B cell (primary cell): ENCODE results near the gene PNPLA1. TPM values are rescaled to one million over a fixed set of nuclear protein-coding genes. Genes with fewer than 3 reads are reported as not detected.

ENCODE experiments used
- ATAC-seq: fragments of 200-7000 bp; cut with Tn5 transposase; one replicate; pipeline ENCODE4 v1.10.0; 2021; ENCODE audit warnings: low read depth, mild to moderate bottlenecking, moderate number of reproducible peaks, moderate library complexity
- CTCF ChIA-PET: fragments of 350-600 bp; sonication (Branson Sonifier 250); formaldehyde crosslinking; loops from one replicate; lab custom pipeline; 2021; ENCODE audit warnings: antibody characterized with exemption, inconsistent platforms; lab: Charles Lee
- POLR2A ChIA-PET: fragments of 350-600 bp; sonication (Branson Sonifier 250); formaldehyde crosslinking; loops from one replicate; lab custom pipeline; 2021; ENCODE audit warnings: antibody characterized with exemption; lab: Charles Lee
- DNase-seq: peaks from one replicate; pipeline ENCODE4 v3.0.0; 2013
- H2AFZ ChIP-seq: 2 replicates; pipeline ENCODE4 v1.6.1; 2012; ENCODE audit warnings: mild to moderate bottlenecking, low read depth, low read length; ENCODE audit not compliant: insufficient read depth, poor library complexity, severe bottlenecking
- H3K27ac ChIP-seq, 2 donors: 1 replicate in 1 of 2; 2 replicates in 1 of 2; pipeline ENCODE4 v1.5.1; 2012 to 2013; ENCODE audit warnings: low read length in 2 of 2, mild to moderate bottlenecking in 2 of 2, moderate library complexity in 1 of 2
- H3K27me3 ChIP-seq, 4 experiments: fragments of 200-600 bp in 1 of 4; sonication (generic) in 1 of 4; replicated peaks in 1 of 4; 1 replicate in 2 of 4; 2 replicates in 2 of 4; pipeline versions ENCODE4 v1.6.1 to v1.7.0; 2013 to 2016; ENCODE audit warnings: low read length in 3 of 4, mild to moderate bottlenecking in 2 of 4, mixed read lengths in 1 of 4, moderate library complexity in 1 of 4; ENCODE audit not compliant: insufficient read depth in 4 of 4, control insufficient read depth in 3 of 4; ENCODE audit errors: control extremely low read depth in 1 of 4
- H3K36me3 ChIP-seq, 2 experiments: replicated peaks in 1 of 2; 1 replicate in 1 of 2; 2 replicates in 1 of 2; pipeline versions ENCODE4 v1.6.1 to v1.7.1; 2013; ENCODE audit warnings: low read length in 1 of 2; ENCODE audit not compliant: insufficient read depth in 2 of 2, control insufficient read depth in 1 of 2; ENCODE audit errors: control extremely low read depth in 1 of 2, extremely low read depth in 1 of 2
- H3K4me1 ChIP-seq, 2 donors: fragments of 200-600 bp in 1 of 2; sonication (generic) in 1 of 2; 1 replicate in 1 of 2; 2 replicates in 1 of 2; pipeline versions ENCODE4 v1.5.1 to v1.6.1; 2013 to 2017; ENCODE audit warnings: low read length in 2 of 2; ENCODE audit not compliant: control insufficient read depth in 2 of 2, insufficient read depth in 2 of 2
- H3K4me2 ChIP-seq: replicated peaks from 2 replicates; pipeline ENCODE3; 2012; ENCODE audit warnings: mild to moderate bottlenecking, low read depth, low read length; ENCODE audit not compliant: poor library complexity, severe bottlenecking
- H3K4me3 ChIP-seq, 5 experiments: fragments of 200-600 bp in 1 of 5; sonication (generic) in 1 of 5; 1 replicate in 3 of 5; 2 replicates in 2 of 5; pipeline versions ENCODE4 v1.5.1 to v1.7.0; 2011 to 2016; ENCODE audit warnings: low read length in 4 of 5, mild to moderate bottlenecking in 4 of 5, low read depth in 2 of 5, control low read depth in 1 of 5, moderate library complexity in 1 of 5; ENCODE audit not compliant: insufficient read depth in 1 of 5; ENCODE audit errors: control extremely low read depth in 1 of 5, extremely low read depth in 1 of 5
- H3K79me2 ChIP-seq: fragments of 200-600 bp; sonication (generic); one replicate; pipeline ENCODE4 v1.6.0; 2016; ENCODE audit warnings: low read length; ENCODE audit not compliant: control insufficient read depth, insufficient read depth
- H3K9ac ChIP-seq: fragments of 200-600 bp; sonication (generic); 2 replicates; pipeline ENCODE4 v1.6.1; 2017; ENCODE audit warnings: mild to moderate bottlenecking, low read length, moderate library complexity
- H3K9me3 ChIP-seq, 3 donors: one replicate each; pipeline versions ENCODE4 v1.6.1 to v1.7.1; 2013; ENCODE audit warnings: low read length in 2 of 3; ENCODE audit not compliant: control insufficient read depth in 2 of 3, insufficient read depth in 1 of 3; ENCODE audit errors: control extremely low read depth in 1 of 3
- H4K20me1 ChIP-seq: 2 replicates; pipeline ENCODE4 v1.6.0; 2012; ENCODE audit warnings: mild to moderate bottlenecking, low read length; ENCODE audit not compliant: insufficient read depth, control insufficient read depth, poor library complexity, severe bottlenecking
- H3K27ac Mint-ChIP-seq: one replicate; pipeline ENCODE4 v1.8.0; 2021; ENCODE audit warnings: mixed read lengths
- H3K27me3 Mint-ChIP-seq: one replicate; pipeline ENCODE4 v1.8.0; 2021; ENCODE audit warnings: mixed read lengths
- H3K4me1 Mint-ChIP-seq: one replicate; pipeline ENCODE4 v1.8.0; 2021; ENCODE audit warnings: mixed read lengths
- H3K4me3 Mint-ChIP-seq: one replicate; pipeline ENCODE4 v1.8.0; 2021; ENCODE audit warnings: mixed read lengths
- H3K9me3 Mint-ChIP-seq: one replicate; pipeline ENCODE4 v1.8.0; 2022; ENCODE audit warnings: mixed read lengths; ENCODE audit not compliant: insufficient read depth
- CTCF ChIP-seq: fragments of 200-600 bp; IDR thresholded peaks from one replicate; pipeline ENCODE4 v1.8.0; 2022; ENCODE audit warnings: antibody characterized with exemption, mild to moderate bottlenecking
- EZH2 ChIP-seq: IDR thresholded peaks from 2 replicates; pipeline ENCODE4 v1.6.1; 2012; ENCODE audit warnings: borderline replicate concordance, low read depth, mild to moderate bottlenecking, moderate library complexity, low read length; ENCODE audit not compliant: insufficient read depth, poor library complexity, severe bottlenecking
- WGBS: methylation state at CpG from one replicate; pipeline ENCODE4 v1.1.5; 2013; ENCODE audit warnings: missing lambda C conversion rate; ENCODE audit not compliant: insufficient coverage; 5-methylcytosine and 5-hydroxymethylcytosine counted together
- intact Hi-C: fragments of 100-400 bp; cut with micrococcal nuclease; formaldehyde crosslinking; loops from one replicate; pipeline ENCODE4 v1.10.0; 2022
- polyA plus RNA-seq: library from polyadenylated mRNA; depleted of rRNA; stranded (reverse); fragments of >200 nt; gene quantifications from 2 replicates; pipeline ENCODE4 v1.2.3, GENCODE V29; 2012
- total RNA-seq, 2 donors: library from RNA; stranded (reverse); fragments of 120-200 nt in 1 of 2; gene quantifications; 1 replicate in 1 of 2; 2 replicates in 1 of 2; pipeline versions ENCODE4 v1.2.3 to v1.2.4, GENCODE V29; 2013 to 2022

PNPLA1 gene
- total and polyA plus RNA-seq, 2 donors (not counting 1 experiment from before 2014, with no cell fraction given), result 0.12 TPM; not detected in 1

DNA sequence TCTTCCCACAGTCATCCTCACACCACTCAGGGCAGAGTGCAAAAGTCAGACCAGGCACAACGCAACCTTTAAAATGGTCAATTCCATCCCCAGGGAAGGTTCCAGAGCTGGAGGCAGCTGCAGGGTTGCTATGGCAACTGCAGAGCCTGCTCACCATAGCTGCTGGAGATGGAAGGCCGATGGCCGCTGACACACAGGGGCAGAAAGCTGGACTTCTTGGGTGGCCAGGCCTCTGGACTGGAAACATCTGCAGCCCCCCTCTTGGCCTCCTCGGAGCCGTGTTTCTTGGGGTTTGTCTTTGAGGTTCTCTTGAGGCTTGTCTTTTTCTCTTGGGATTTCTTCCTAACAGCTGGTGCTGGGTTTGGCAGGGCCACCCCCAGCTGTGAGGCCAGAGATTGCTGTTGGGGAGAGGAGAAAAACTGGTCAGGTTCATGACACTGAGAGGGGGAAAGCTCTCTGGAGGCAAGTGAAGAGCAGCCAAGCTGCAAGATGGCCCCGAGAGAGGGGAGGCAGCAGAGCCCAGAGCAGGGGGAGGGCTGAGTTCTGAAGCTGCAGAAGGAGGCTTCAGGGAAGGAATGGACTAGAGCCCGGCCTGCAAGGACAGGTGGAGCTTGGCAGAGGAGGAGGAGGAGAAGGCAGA is 56.6 kb downstream of the PNPLA1 start:
- peaks cover 11% of the 10 kb centered on the region for H3K27me3 Mint-ChIP-seq
- Histone ChIP-seq H3K79me2 (no peaks in the 10 kb centered on the region), H2AFZ (no peak overlapping the region), H3K27me3 (peaks cover 0 to 3% (median 0%) of the 10 kb centered on the region in 4 experiments), H3K4me1 (no peaks in the 10 kb centered on the region), H4K20me1 (no peaks in the 10 kb centered on the region), H3K9ac (no peak overlapping the region), H3K4me3 (no peak overlapping the region), H3K36me3 (no peaks in the 10 kb centered on the region), H3K4me2 (no peak overlapping the region), H3K9me3 (no peaks in the 10 kb centered on the region), H3K27ac (no peak overlapping the region)
- ChIA-PET POLR2A (no interaction called here), CTCF (interaction anchor here (1.3 to 2.6 kb wide), 3 partner anchors 14 to 21 kb away, joined by 3 to 9 read pairs (median 4); no protein-coding TSS in a partner anchor)
- H3K9me3 Mint-ChIP-seq, result no peaks in the 10 kb centered on the region
- TF ChIP-seq EZH2, result no peak
- TF ChIP-seq CTCF, result no peak
- peaks cover 2% of the 10 kb centered on the region for H3K4me1 Mint-ChIP-seq
- WGBS, result 49% methylated on average over 6 of the region's 7 CpGs
- DNase-seq (no peak), ATAC-seq (no peak)
- H3K4me3 Mint-ChIP-seq, result no peak overlapping the region
- no peak overlapping the region for H3K27ac Mint-ChIP-seq
- intact Hi-C loops, result no loop called here

GRCh38 chr6:36327226-36327918 is 57.5 kb downstream of the PNPLA1 start:
- Histone ChIP-seq H3K9ac (no peak overlapping the region), H3K9me3 (no peaks in the 10 kb centered on the region), H3K4me2 (no peak overlapping the region), H3K27ac (no peak overlapping the region), H3K27me3 (peaks cover 0 to 3% (median 0%) of the 10 kb centered on the region in 4 experiments), H2AFZ (no peak overlapping the region), H4K20me1 (no peaks in the 10 kb centered on the region), H3K36me3 (no peaks in the 10 kb centered on the region), H3K79me2 (no peaks in the 10 kb centered on the region), H3K4me1 (no peaks in the 10 kb centered on the region), H3K4me3 (no peak overlapping the region)
- no peak overlapping the region for H3K4me3 Mint-ChIP-seq
- intact Hi-C loops, result no loop called here
- TF ChIP-seq CTCF (no peak), EZH2 (no peak)
- DNase-seq, result no peak
- no peak overlapping the region for H3K27ac Mint-ChIP-seq
- peaks cover 16% of the 10 kb centered on the region for H3K27me3 Mint-ChIP-seq
- H3K4me1 Mint-ChIP-seq, result peaks cover 2% of the 10 kb centered on the region
- 60% methylated on average over 4 of the region's 6 CpGs for WGBS
- no peaks in the 10 kb centered on the region for H3K9me3 Mint-ChIP-seq
- ChIA-PET CTCF (interaction anchor here (1.0 to 2.6 kb wide), 6 partner anchors 8 to 22 kb away, joined by 3 to 9 read pairs (median 4); no protein-coding TSS in a partner anchor), POLR2A (no interaction called here)
- no peak for ATAC-seq
